Breast epithelium (tissue), 3 donors: ENCODE measurements around the gene PHC2.

Source experiments
- CTCF ChIP-seq, 3 donors: fragments of 450-650 bp; IDR thresholded peaks; one replicate each; pipeline ENCODE4 v1.5.1; 2016 to 2017; ENCODE audit warnings: antibody characterized with exemption in 3 of 3, mild to moderate bottlenecking in 3 of 3, moderate library complexity in 3 of 3
- POLR2A ChIP-seq: fragments of 450-650 bp; IDR thresholded peaks from one replicate; pipeline ENCODE4 v1.6.1; 2016; ENCODE audit warnings: antibody characterized with exemption, mild to moderate bottlenecking, moderate library complexity
- POLR2AphosphoS5 ChIP-seq, 3 donors: sonication (generic); formaldehyde crosslinking; IDR thresholded peaks; one replicate each; pipeline ENCODE4 v1.6.1; 2017; ENCODE audit warnings: antibody characterized with exemption in 3 of 3

GRCh38 chr1:33349778-33350610, 80.9 kb downstream of the PHC2 start:
- TF ChIP-seq CTCF (IDR thresholded peaks at IDR 0.05) (no peak), POLR2A (peak; percentile 56), POLR2AphosphoS5 (IDR thresholded peaks at IDR 0.05) (peak; percentile 57 to 75 (median 69))
